ENCODE data around the gene MAP4K2.

- TF ChIP-seq EZH2 (optimal IDR thresholded peaks at IDR 0.05; ENCODE audit: low read depth, low read length): no peak
- no peak for TF ChIP-seq CTCF (IDR thresholded peaks at IDR 0.05; ENCODE audit: low read length)
These were observed 42.1 kb downstream of the MAP4K2 start for GRCh38 chr11:64760759-64761420.

All from MM.1S (cell line).